ENCODE measurements around the gene MYOG.

- TF ChIP-seq CTCF (conservative IDR thresholded peaks at IDR 0.05 in 1 of 2, IDR thresholded peaks at IDR 0.05 in 1 of 2; ENCODE audit: low read depth in 1 of 2, low read length in 2 of 2) (no peak), EZH2 (IDR thresholded peaks at IDR 0.05; ENCODE audit: low read length, missing control alignments) (no peak)
Measured at GRCh38 chr1:203098445-203098844, 12.6 kb upstream of the MYOG start.
